A549 (cell line): ENCODE results near the gene ENO2.

Experiments used
- CTCF ChIP-seq: fragments of >200 bp; sonication (Bioruptor Twin); formaldehyde crosslinking; IDR thresholded peaks from 3 replicates; pipeline ENCODE4 v1.5.1; 2016
- ELK1 ChIP-seq: fragments of 150-350 bp; IDR thresholded peaks from 2 replicates; pipeline ENCODE4 v1.6.1; 2014; ENCODE audit warnings: low read depth, mild to moderate bottlenecking, low read length
- EP300 ChIP-seq, 2 experiments: fragments of >200 bp; sonication (Bioruptor Twin); formaldehyde crosslinking; IDR thresholded peaks; 2 replicates in 1 of 2; 3 replicates in 1 of 2; pipeline ENCODE4 v1.6.1; 2016 to 2017
- HDAC2 ChIP-seq: fragments of 200-600 bp; sonication (generic); IDR thresholded peaks from 2 replicates; pipeline ENCODE4 v1.6.1; 2016
- JUN ChIP-seq, 2 experiments: fragments of >200 bp; sonication (Bioruptor Twin); formaldehyde crosslinking; IDR thresholded peaks; 2 replicates in 1 of 2; 3 replicates in 1 of 2; pipeline ENCODE4 v1.6.1; 2016 to 2017
- KDM1A ChIP-seq: fragments of 200-600 bp; sonication (generic); IDR thresholded peaks from 2 replicates; pipeline ENCODE4 v1.6.1; 2016; ENCODE audit warnings: low read depth, mild to moderate bottlenecking
- MYC ChIP-seq: IDR thresholded peaks from 2 replicates; pipeline ENCODE4 v1.6.1; 2012; ENCODE audit warnings: mild to moderate bottlenecking, inconsistent platforms, low read length, improper control_type of control experiment, borderline replicate concordance
- POLR2A ChIP-seq: IDR thresholded peaks from 2 replicates; pipeline ENCODE4 v1.6.1; 2012; ENCODE audit warnings: mild to moderate bottlenecking, low read length
- RAD21 ChIP-seq, 2 experiments: fragments of >200 bp in 1 of 2; sonication (Bioruptor Twin) in 1 of 2; formaldehyde crosslinking in 1 of 2; IDR thresholded peaks in 1 of 2; conservative IDR thresholded peaks in 1 of 2; 2 replicates in 1 of 2; 3 replicates in 1 of 2; pipeline ENCODE4 v1.6.1; 2012 to 2018; ENCODE audit warnings: inconsistent platforms in 1 of 2
- RFX5 ChIP-seq: fragments of 450-650 bp; IDR thresholded peaks from 2 replicates; pipeline ENCODE4 v1.7.1; 2014; ENCODE audit warnings: antibody characterized with exemption, mild to moderate bottlenecking, moderate library complexity
- TFCP2L1 ChIP-seq: fragments of 250-450 bp; sonication (Bioruptor Pico); IDR thresholded peaks from 2 replicates; pipeline ENCODE4 v1.5.0; 2021; ENCODE audit warnings: mild to moderate bottlenecking

GRCh38 chr12:6894321-6894720 lies 20.1 kb upstream of the ENO2 start:
- TF ChIP-seq CTCF (no peak), POLR2A (no peak), JUN (IDR thresholded peaks at IDR 0.05) (no peak), RFX5 (no peak), KDM1A (no peak), MYC (no peak), TFCP2L1 (no peak), EP300 (IDR thresholded peaks at IDR 0.05) (no peak), RAD21 (conservative IDR thresholded peaks at IDR 0.05 in 1 of 2, IDR thresholded peaks at IDR 0.05 in 1 of 2) (no peak), HDAC2 (no peak), ELK1 (no peak)
